Stimulated activated CD8-positive, alpha-beta memory T cell treated with anti-CD3 and anti-CD28 coated beads, Interleukin-7, amount 100 ng/mL, for 4 hours (primary cell): ENCODE data around the gene TLN1.

Experiments
- DNase-seq, 2 donors: peaks; one replicate each; pipeline ENCODE4 v3.0.0-alpha.2; 2020; ENCODE audit warnings: low read depth in 2 of 2

Gene TLN1

DNA sequence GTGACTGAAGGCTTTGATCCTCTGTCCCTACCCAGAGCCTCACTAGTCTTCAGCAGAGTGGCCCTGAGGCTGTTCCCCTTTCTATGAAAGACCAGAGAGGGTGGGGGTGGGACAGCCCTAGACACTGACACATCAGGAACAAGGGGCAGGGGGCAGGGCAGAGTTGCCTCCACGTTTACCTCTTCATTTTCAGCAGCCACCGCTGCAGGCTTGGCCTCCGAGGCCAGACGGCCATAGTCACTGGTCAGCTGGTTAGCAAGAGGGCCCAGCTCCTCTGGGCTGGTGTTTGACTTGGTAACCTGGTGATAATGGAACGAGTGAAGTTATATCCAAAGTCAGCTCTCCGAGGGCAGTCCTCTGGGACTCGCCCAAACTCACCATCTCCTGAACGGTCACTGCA is 26.6 kb downstream of the TLN1 start:
- DNase-seq: no peak

- no peak for DNase-seq
These were observed 27.9 kb downstream of the TLN1 start for GRCh38 chr9:35703906-35704672.

DNA sequence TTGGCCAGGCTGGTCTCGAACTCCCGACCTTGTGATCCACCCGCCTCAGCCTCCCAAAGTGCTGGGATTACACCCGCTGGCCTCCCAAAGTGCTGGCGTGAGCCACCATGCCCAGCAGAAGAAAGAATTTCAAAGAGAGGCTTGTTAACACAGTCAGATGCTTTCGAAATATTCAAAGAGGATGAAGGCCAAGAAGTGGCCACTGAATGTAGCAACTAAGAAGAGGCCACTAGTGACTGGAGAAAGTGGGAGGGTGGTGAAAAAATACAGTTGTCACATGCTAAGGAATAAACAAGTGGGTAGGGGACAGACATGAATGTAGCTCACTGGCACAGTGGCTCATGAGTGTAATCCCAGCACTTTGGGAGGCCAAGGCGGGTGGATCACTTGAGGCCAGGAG is 29.3 kb downstream of the TLN1 start:
- DNase-seq: no peak

DNA sequence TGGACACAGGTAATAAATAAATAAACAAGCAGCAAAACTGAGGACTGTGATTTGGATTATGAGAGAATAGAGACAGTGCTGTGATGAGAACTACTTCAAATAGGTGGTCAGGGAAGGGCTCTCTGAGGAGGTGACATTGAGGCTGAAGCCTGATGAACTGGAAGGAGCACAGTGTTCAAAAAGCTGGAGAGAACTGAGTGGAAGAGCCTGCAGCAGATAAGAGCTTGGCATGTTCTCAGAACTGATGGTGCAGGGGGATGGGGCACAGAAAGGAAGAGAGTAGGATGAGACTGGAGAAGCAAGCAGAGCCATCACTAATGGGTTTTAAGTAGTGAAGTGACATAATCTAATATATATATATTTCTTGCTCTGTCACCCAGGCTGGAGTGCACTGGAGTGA is 31.1 kb downstream of the TLN1 start:
- DNase-seq: no peak

DNA sequence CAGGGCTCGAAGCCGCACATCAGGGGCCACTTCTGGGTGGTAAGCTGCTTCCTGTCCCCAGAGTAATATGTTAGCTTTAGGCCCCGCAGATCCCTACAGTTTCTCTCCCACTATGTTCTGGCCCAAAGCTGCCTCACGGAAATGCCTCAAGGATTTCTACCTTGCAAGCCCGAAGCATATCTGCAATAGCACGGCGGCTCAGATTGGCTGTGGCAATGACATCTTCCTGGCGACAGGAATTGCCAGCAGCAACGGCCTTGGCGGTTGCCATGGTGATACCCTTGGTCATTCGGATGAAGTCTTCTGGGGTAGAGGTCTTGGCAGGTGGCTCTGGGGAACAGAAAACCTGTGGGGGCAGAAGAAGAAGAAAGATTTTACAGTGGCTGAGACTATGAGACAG is 32.0 kb downstream of the TLN1 start:
- DNase-seq: no peak

DNA sequence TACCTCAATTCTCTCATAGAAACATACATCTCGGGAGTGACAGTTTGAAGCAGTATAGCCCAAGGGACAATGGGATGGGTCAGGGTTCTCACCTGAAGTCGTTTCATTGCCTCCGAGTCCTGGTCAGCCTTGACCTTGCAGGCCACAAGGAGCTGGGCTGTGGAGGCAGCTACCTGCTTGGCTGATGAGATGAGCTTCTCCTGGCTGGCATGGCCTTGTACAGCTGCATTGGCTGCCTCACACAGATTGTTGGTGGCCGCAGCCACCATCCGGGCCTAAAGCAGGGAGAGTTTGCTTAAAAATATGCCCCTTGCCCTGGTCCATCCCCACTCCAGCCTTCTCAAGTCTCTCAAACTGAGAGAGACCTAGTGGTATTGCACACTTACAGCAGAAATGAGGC is 33.8 kb downstream of the TLN1 start:
- no peak for DNase-seq

GRCh38 chr9:35697486-35697885 is 34.5 kb downstream of the TLN1 start:
- no peak for DNase-seq

DNA sequence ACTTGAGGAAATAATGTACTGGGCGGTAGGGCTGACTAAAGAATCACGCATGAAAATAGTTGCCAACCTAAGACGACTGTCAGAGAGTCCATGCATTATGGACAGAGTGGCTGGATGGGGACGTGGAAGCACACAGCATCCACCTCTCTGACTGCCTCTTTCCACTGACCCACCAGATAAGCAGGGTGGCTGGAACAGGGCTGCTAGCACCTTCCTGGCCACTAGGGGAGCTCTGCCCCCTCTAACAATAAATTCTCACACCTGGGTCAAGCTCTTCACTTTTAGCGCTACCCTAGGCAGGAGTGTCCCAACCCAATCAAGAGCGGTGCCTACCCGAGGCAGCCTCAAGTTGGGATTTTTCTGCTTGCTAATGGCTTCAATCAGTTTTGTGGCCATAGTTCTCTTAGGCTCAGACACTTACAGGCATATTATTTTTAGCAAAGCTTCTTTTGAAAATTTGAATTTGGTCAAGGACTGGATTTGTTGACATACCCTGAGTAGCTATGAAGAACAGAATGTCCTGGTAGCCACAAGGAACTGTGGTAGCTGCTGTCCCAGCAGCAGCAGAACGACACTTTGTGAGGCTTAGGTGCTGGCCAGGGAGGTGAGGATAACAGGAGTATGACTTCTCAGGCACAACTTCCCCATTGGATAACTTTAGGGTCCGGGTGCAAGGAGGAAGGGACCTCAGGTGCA is 35.3 kb downstream of the TLN1 start:
- peak; percentile 19 to 33 for DNase-seq

GRCh38 chr9:35695943-35696401 is 36.0 kb downstream of the TLN1 start:
- DNase-seq: no peak

GRCh38 chr9:35691757-35692301 is 40.2 kb downstream of the TLN1 start:
- no peak for DNase-seq

- DNase-seq: no peak
These were observed 40.7 kb downstream of the TLN1 start for GRCh38 chr9:35691334-35691650.

DNA sequence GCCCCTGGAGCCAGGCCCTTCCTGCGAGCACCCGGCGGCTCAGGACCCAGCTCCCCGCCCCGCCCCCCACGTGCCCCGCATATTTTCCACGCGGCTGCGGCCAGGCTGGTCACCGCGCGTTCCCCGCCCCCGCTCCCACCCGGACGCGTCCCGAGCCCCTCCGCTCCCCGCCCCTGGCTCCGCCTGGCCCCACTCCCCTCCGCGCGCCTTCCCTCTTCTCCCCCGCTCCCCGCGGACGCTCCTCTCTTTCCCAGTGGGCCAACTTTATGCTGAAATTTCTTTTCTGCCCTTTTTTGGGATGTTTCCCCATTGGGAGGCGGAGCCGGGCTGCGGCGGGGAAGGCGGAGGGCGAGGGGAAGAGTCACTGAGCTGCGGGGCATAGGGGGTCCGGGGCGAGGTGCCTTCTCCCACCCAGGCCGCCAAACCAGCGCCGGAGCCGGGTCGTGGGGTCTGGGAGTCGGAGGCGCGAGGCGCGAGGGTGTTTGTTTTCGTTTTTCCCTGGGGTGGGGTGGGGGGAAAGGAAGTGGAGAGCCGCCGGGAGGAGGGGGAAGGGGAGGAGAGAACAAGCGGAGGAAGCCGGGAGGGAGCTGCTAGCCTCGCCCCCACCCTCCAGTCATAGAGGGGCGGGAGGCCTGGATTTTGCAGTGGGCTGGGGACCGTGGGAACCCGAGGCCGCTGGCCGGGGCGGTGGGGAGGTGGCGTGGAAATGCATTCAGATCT is 41.2 kb downstream of the TLN1 start:
- DNase-seq: peak in 1 of 2 donors; percentile 17

DNA sequence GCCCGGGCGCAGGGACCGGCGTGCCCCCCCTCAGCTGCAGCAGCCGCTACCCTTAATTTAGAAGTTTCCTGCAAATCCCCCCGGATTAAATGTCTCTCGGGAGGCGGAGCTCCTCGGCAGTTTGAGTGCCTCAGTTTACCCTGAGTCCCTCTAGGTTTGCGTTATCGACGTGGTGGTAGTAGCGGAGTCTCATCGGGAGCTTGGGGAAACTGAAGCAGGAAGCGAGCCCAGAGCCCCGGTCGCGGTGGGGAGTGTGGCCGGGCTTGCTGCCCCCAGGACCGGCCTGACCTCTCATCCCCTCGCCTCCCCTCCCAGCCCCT is 41.7 kb downstream of the TLN1 start:
- no peak for DNase-seq

- no peak for DNase-seq
These were observed 42.3 kb downstream of the TLN1 start, which contains the start of gene TPM2 for GRCh38 chr9:35689542-35690293. Gene TPM2 (minus strand): TSS chr9:35689925. CDS start chr9:35689817, 108 bp downstream.

- no peak for DNase-seq
These were observed 43.1 kb downstream of the TLN1 start for GRCh38 chr9:35688558-35689541.

DNA sequence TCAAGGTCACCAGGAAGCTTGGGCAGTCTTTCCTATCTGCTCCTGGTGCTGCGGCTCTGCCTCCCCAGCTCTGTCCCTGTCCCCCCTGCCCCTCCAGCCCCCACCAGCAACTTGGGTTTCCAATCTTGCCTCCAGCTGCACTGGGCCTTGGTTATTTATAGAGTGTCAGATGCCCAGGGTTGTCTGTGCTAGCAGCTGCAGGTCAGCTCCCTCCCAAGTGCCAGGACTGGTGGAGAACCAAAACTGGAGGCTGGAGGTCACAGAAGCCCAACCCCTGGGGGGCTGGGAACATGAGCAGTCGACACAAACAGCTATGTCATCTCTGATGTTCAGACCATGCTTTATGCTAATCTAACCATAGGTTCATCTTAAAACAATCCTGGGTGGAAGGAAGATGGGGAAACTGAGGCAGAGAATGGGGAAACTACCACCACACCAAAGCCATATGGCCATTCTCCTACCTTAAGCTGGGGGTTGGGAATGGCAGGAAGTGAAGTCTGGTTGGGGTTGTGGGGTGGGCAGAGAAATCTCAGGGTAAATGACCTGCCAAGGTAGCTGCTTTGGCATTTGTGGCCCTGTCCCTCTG is 43.9 kb downstream of the TLN1 start:
- no peak for DNase-seq

- DNase-seq: no peak
These were observed 44.7 kb downstream of the TLN1 start for GRCh38 chr9:35687306-35687705.

DNA sequence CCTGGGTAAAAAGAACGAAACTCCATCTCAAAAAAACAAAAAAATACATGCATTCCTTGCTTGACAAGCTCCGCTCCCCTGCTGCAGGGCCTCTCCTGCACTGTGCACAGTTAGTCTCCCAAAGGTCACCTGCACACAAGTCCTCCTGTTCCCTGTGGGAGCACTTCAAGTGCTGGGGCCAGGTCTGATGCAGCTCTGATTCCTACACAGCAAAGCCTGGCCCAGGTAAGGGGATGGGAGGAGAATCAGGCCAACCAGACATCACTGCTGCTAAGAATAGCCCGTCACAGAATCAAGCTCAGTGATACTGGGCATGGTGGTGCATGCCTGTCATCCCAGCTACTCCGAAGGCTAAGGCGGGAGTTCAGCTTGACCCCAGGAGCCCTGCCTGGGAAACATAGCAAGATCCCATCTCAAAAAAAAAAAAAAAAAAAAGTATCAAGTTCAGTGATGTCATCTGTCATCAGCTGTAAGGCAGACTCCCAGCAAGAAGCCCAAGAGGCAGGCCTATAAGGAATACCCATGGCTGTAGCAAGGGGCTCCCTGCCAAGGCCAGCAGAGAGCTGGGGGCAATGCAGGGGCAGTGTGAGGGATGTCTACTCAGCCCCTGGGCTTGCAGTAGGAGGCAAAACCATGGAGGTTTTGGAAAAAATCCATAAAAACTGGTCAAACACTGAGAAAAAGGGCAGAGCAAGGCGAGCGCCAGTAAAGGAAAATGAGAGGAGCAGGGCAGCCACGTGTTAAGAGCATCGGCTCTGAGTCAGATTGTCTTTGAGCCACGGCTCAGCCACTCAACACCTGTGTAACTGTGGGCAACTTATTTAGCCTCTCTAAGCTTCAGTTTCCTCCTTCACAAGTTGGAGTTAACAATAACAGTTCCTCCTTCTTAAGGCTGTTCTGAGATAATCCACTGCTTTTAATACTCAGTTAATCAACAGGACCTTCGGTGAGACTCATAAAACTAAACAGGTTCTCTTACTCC is 45.5 kb downstream of the TLN1 start:
- no peak for DNase-seq

DNA sequence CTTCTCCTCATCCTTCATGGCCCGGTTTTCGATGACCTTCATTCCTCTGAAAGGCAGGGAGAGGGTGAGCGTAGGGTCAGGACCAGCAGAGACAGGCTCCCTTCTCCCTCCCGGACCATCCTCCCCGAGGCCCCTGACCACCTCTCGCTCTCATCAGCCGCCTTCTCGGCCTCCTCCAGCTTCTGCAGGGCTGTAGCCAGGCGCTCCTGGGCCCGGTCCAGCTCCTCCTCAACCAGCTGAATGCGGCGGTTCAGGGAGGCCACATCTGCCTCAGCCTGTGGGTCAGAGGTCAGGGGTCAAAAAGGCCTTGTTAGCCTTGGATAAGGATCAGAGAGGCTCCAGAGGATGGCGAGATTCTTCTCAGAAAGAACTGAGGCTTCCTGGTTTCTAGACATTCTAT is 46.5 kb downstream of the TLN1 start:
- no peak for DNase-seq
